GM12892 (cell line): ENCODE results near the gene MEGF11.

Source experiments
- POLR2A ChIP-seq: IDR thresholded peaks from 2 replicates; pipeline ENCODE4 v1.6.1; 2011; ENCODE audit warnings: low read depth, low read length, control low read depth
- POLR2AphosphoS5 ChIP-seq: IDR thresholded peaks from 2 replicates; pipeline ENCODE4 v1.6.1; 2011; ENCODE audit warnings: low read depth, low read length, control low read depth
- TAF1 ChIP-seq: IDR thresholded peaks from 2 replicates; pipeline ENCODE4 v1.6.1; 2011; ENCODE audit warnings: low read depth, mild to moderate bottlenecking, control low read depth, low read length, borderline replicate concordance

GRCh38 chr15:66261056-66261455 is 7.5 kb upstream of the MEGF11 start:
- no peak for TF ChIP-seq POLR2AphosphoS5
- no peak for TF ChIP-seq POLR2A
- TF ChIP-seq TAF1, result no peak
